Vagina (tissue), 2 donors: ENCODE measurements around the gene BNIP5. TPM values are rescaled to one million over a fixed set of nuclear protein-coding genes. Genes with fewer than 3 reads are reported as not detected.

Experiments
- DNase-seq, 2 donors: peaks; one replicate each; pipeline ENCODE4 v3.0.0-alpha.2; 2017; ENCODE audit errors: extremely low spot score in 2 of 2
- H3K27ac ChIP-seq: fragments of 200-600 bp; sonication (generic); one replicate; pipeline ENCODE4 v1.5.1; 2019
- H3K27me3 ChIP-seq: fragments of 200-600 bp; sonication (generic); one replicate; pipeline ENCODE4 v1.5.1; 2019
- H3K36me3 ChIP-seq, 2 donors: fragments of 200-600 bp; sonication (generic); one replicate each; pipeline ENCODE4 v1.5.1; 2017 to 2019
- H3K4me1 ChIP-seq: fragments of 200-600 bp; sonication (generic); one replicate; pipeline ENCODE4 v1.5.1; 2019
- H3K4me3 ChIP-seq, 2 donors: fragments of 200-600 bp; sonication (generic); 1 replicate in 1 of 2; 2 replicates in 1 of 2; pipeline ENCODE4 v1.5.1; 2016 to 2019
- H3K9me3 ChIP-seq: fragments of 200-600 bp; sonication (generic); one replicate; pipeline ENCODE4 v1.5.1; 2019
- CTCF ChIP-seq, 3 experiments: fragments of 450-650 bp in 2 of 3; fragments of 200-600 bp in 1 of 3; sonication (generic) in 1 of 3; IDR thresholded peaks; one replicate each; pipeline ENCODE4 v1.5.1; 2017 to 2019; ENCODE audit warnings: antibody characterized with exemption in 3 of 3, mild to moderate bottlenecking in 2 of 3, moderate library complexity in 2 of 3
- POLR2A ChIP-seq, 2 donors: fragments of 450-650 bp; IDR thresholded peaks; one replicate each; pipeline ENCODE4 v1.6.1; 2017; ENCODE audit warnings: antibody characterized with exemption in 2 of 2, mild to moderate bottlenecking in 2 of 2, moderate library complexity in 2 of 2
- POLR2AphosphoS5 ChIP-seq, 2 donors: sonication (generic); formaldehyde crosslinking; IDR thresholded peaks; one replicate each; pipeline ENCODE4 v1.9.0; 2017; ENCODE audit warnings: antibody characterized with exemption in 2 of 2, mild to moderate bottlenecking in 2 of 2, low read depth in 1 of 2; ENCODE audit not compliant: insufficient read depth in 1 of 2
- intact Hi-C: fragments of 100-400 bp; cut with DNase I; formaldehyde crosslinking; loops from one replicate; pipeline ENCODE4 v1.15.1; 2023
- total RNA-seq: library from RNA; depleted of rRNA; stranded (reverse); fragments of >200 nt; gene quantifications from one replicate; pipeline ENCODE4 v1.2.3, GENCODE V29; 2016

Gene BNIP5
- total RNA-seq, 1 donor from 2014 or later = not detected

GRCh38 chr6:36289281-36289878, 47.3 kb downstream of the BNIP5 start:
- no peaks in the 10 kb centered on the region for H3K9me3 ChIP-seq
- H3K4me3 ChIP-seq = no peak overlapping the region
- TF ChIP-seq POLR2A (IDR thresholded peaks at IDR 0.05) (no peak), CTCF (IDR thresholded peaks at IDR 0.05) (no peak), POLR2AphosphoS5 (IDR thresholded peaks at IDR 0.05; ENCODE audit: insufficient read depth in 1 of 2, low read depth in 1 of 2) (no peak)
- H3K4me1 ChIP-seq = no peaks in the 10 kb centered on the region
- DNase-seq = no peak
- no peaks in the 10 kb centered on the region for H3K27me3 ChIP-seq
- intact Hi-C loops = no loop called here
- H3K36me3 ChIP-seq = no peaks in the 10 kb centered on the region
- H3K27ac ChIP-seq = no peak overlapping the region

GRCh38 chr6:36286858-36287257, 49.8 kb downstream of the BNIP5 start:
- H3K4me1 ChIP-seq = no peaks in the 10 kb centered on the region
- no peak overlapping the region for H3K27ac ChIP-seq
- no peaks in the 10 kb centered on the region for H3K27me3 ChIP-seq
- intact Hi-C loops = no loop called here
- no peak overlapping the region for H3K4me3 ChIP-seq
- DNase-seq = no peak
- H3K36me3 ChIP-seq = no peaks in the 10 kb centered on the region
- no peaks in the 10 kb centered on the region for H3K9me3 ChIP-seq
- TF ChIP-seq CTCF (IDR thresholded peaks at IDR 0.05) (no peak), POLR2A (IDR thresholded peaks at IDR 0.05) (no peak), POLR2AphosphoS5 (IDR thresholded peaks at IDR 0.05; ENCODE audit: insufficient read depth in 1 of 2, low read depth in 1 of 2) (no peak)

GRCh38 chr6:36285797-36286196, 50.9 kb downstream of the BNIP5 start:
- Histone ChIP-seq H3K36me3 (no peaks in the 10 kb centered on the region), H3K27ac (no peak overlapping the region), H3K27me3 (no peaks in the 10 kb centered on the region), H3K4me3 (no peak overlapping the region), H3K9me3 (no peaks in the 10 kb centered on the region), H3K4me1 (no peaks in the 10 kb centered on the region)
- TF ChIP-seq POLR2AphosphoS5 (IDR thresholded peaks at IDR 0.05; ENCODE audit: insufficient read depth in 1 of 2, low read depth in 1 of 2) (no peak), POLR2A (IDR thresholded peaks at IDR 0.05) (no peak), CTCF (IDR thresholded peaks at IDR 0.05) (no peak)
- intact Hi-C loops = no loop called here
- no peak for DNase-seq

GRCh38 chr6:36285187-36285671, 51.5 kb downstream of the BNIP5 start:
- Histone ChIP-seq H3K9me3 (no peaks in the 10 kb centered on the region), H3K36me3 (no peaks in the 10 kb centered on the region), H3K4me1 (no peaks in the 10 kb centered on the region), H3K27ac (no peak overlapping the region), H3K4me3 (no peak overlapping the region), H3K27me3 (no peaks in the 10 kb centered on the region)
- no peak for DNase-seq
- TF ChIP-seq CTCF (IDR thresholded peaks at IDR 0.05) (no peak), POLR2AphosphoS5 (IDR thresholded peaks at IDR 0.05; ENCODE audit: insufficient read depth in 1 of 2, low read depth in 1 of 2) (no peak), POLR2A (IDR thresholded peaks at IDR 0.05) (no peak)
- intact Hi-C loops = no loop called here

GRCh38 chr6:36284359-36284758, 52.3 kb downstream of the BNIP5 start:
- Histone ChIP-seq H3K4me3 (no peak overlapping the region), H3K36me3 (no peaks in the 10 kb centered on the region), H3K27ac (no peak overlapping the region), H3K9me3 (no peaks in the 10 kb centered on the region), H3K4me1 (no peaks in the 10 kb centered on the region), H3K27me3 (no peaks in the 10 kb centered on the region)
- no peak for DNase-seq
- intact Hi-C loops = no loop called here
- no peak for TF ChIP-seq POLR2A (IDR thresholded peaks at IDR 0.05)
- no peak for TF ChIP-seq CTCF (IDR thresholded peaks at IDR 0.05)
- no peak for TF ChIP-seq POLR2AphosphoS5 (IDR thresholded peaks at IDR 0.05; ENCODE audit: insufficient read depth in 1 of 2, low read depth in 1 of 2)
